Endothelial cell of umbilical vein (primary cell): ENCODE data around the gene GSTCD. TPM values are rescaled to one million over a fixed set of nuclear protein-coding genes. Genes with fewer than 3 reads are reported as not detected.

Experiments
- BruUV-seq: library from RNA; stranded (reverse); fragments of 400-500 nt; replicated peaks from 2 replicates; lab custom pipeline; 2021; lab: Mats Ljungman, UMichigan
- CTCF ChIA-PET: fragments of 300-600, 350-600 bp; sonication (Branson Sonifier 250); formaldehyde crosslinking; loops from one replicate; lab custom pipeline; 2021; ENCODE audit warnings: antibody characterized with exemption, inconsistent platforms; lab: Charles Lee
- POLR2A ChIA-PET: fragments of 300-600, 350-600 bp; sonication (Branson Sonifier 250); formaldehyde crosslinking; loops from one replicate; lab custom pipeline; 2021; ENCODE audit warnings: antibody characterized with exemption, inconsistent platforms; lab: Charles Lee
- DNase-seq: peaks from one replicate; pipeline ENCODE4 v3.0.0-alpha.2; 2011; ENCODE audit warnings: low read depth, low spot score
- FAIRE-seq: peaks from 2 replicates; lab custom pipeline; 2011; peaks lifted over from hg19 to GRCh38; lab: Jason Lieb, UNC
- H2AFZ ChIP-seq: 2 replicates; pipeline ENCODE4 v1.6.0; 2012; ENCODE audit warnings: low read depth, low read length, control low read depth, inconsistent platforms
- H3K27ac ChIP-seq: 2 replicates; pipeline ENCODE4 v1.5.1; 2011; ENCODE audit warnings: low read depth, mild to moderate bottlenecking, control low read depth, low read length, moderate library complexity; ENCODE audit not compliant: insufficient read depth
- H3K27me3 ChIP-seq, 2 experiments: 2 replicates each; pipeline versions ENCODE4 v1.6.0 to v1.6.1; 2011; ENCODE audit warnings: low read length in 2 of 2, mixed read lengths in 1 of 2; ENCODE audit not compliant: control insufficient read depth in 2 of 2, insufficient read depth in 2 of 2
- H3K36me3 ChIP-seq, 2 experiments: 2 replicates in 1 of 2; 3 replicates in 1 of 2; pipeline ENCODE4 v1.5.1; 2011; ENCODE audit warnings: low read length in 2 of 2, mild to moderate bottlenecking in 1 of 2, moderate library complexity in 1 of 2; ENCODE audit not compliant: control insufficient read depth in 2 of 2, insufficient read depth in 2 of 2; ENCODE audit errors: extremely low read depth in 1 of 2
- H3K4me1 ChIP-seq: 3 replicates; pipeline ENCODE4 v1.5.1; 2011; ENCODE audit warnings: mild to moderate bottlenecking, low read length; ENCODE audit not compliant: control insufficient read depth, insufficient read depth; ENCODE audit errors: extremely low read depth
- H3K4me2 ChIP-seq: 2 replicates; pipeline ENCODE4 v1.6.1; 2011; ENCODE audit warnings: low read length, control low read depth, mixed read lengths; ENCODE audit not compliant: insufficient read depth
- H3K4me3 ChIP-seq, 3 experiments: fragments of 200-600 bp in 1 of 3; sonication (generic), shearing (Covaris generic) in 1 of 3; replicated peaks in 1 of 3; 2 replicates each; pipeline ENCODE4 v1.5.1; 2011 to 2016; ENCODE audit warnings: control low read depth in 3 of 3, low read length in 3 of 3, mild to moderate bottlenecking in 2 of 3, inconsistent platforms in 1 of 3, low read depth in 1 of 3, moderate library complexity in 1 of 3; ENCODE audit not compliant: insufficient read depth in 1 of 3
- H3K79me2 ChIP-seq: 2 replicates; pipeline ENCODE4 v1.6.0; 2012; ENCODE audit warnings: low read length, inconsistent platforms; ENCODE audit not compliant: control insufficient read depth, insufficient read depth
- H3K9ac ChIP-seq: replicated peaks from 2 replicates; pipeline ENCODE3; 2011; ENCODE audit warnings: low read length, control low read depth; ENCODE audit not compliant: insufficient read depth; ENCODE audit errors: extremely low read depth
- H3K9me1 ChIP-seq: replicated peaks from 3 replicates; pipeline ENCODE4 v1.6.0; 2011; ENCODE audit warnings: mild to moderate bottlenecking, low read length; ENCODE audit not compliant: control insufficient read depth, insufficient read depth; ENCODE audit errors: extremely low read depth
- H3K9me3 ChIP-seq: replicated peaks from 2 replicates; pipeline ENCODE4 v1.5.1; 2012; ENCODE audit warnings: low read length, inconsistent platforms; ENCODE audit not compliant: control insufficient read depth, insufficient read depth
- H4K20me1 ChIP-seq: replicated peaks from 2 replicates; pipeline ENCODE3; 2011; ENCODE audit warnings: mild to moderate bottlenecking, low read length; ENCODE audit not compliant: control insufficient read depth, insufficient read depth; ENCODE audit errors: extremely low read depth
- EZH2 ChIP-seq: IDR thresholded peaks from 2 replicates; pipeline ENCODE4 v1.6.1; 2012; ENCODE audit warnings: borderline replicate concordance, low read depth, mild to moderate bottlenecking, moderate library complexity, low read length, inconsistent platforms; ENCODE audit not compliant: severe bottlenecking
- FOS ChIP-seq: IDR thresholded peaks from 2 replicates; pipeline ENCODE4 v1.6.1; 2011; ENCODE audit warnings: mild to moderate bottlenecking, low read length, moderate library complexity, borderline replicate concordance; ENCODE audit not compliant: insufficient read depth
- GATA2 ChIP-seq: IDR thresholded peaks from 2 replicates; pipeline ENCODE4 v1.7.0; 2011; ENCODE audit warnings: low read depth, mild to moderate bottlenecking, moderate library complexity, mixed read lengths, low read length; ENCODE audit not compliant: insufficient read length, insufficient read depth
- JUN ChIP-seq: IDR thresholded peaks from 2 replicates; pipeline ENCODE4 v1.6.1; 2011; ENCODE audit warnings: borderline replicate concordance, low read depth; ENCODE audit not compliant: insufficient read length, insufficient read depth
- MAX ChIP-seq: IDR thresholded peaks from 2 replicates; pipeline ENCODE4 v1.6.1; 2011; ENCODE audit not compliant: insufficient read depth, insufficient read length
- MYC ChIP-seq: IDR thresholded peaks from one replicate; pipeline ENCODE4 v1.6.1; 2011; ENCODE audit warnings: mild to moderate bottlenecking, low read depth, low read length
- POLR2AphosphoS5 ChIP-seq: IDR thresholded peaks from 2 replicates; pipeline ENCODE4 v1.6.1; 2012; ENCODE audit warnings: low read depth, mild to moderate bottlenecking, control low read depth, low read length, moderate library complexity; ENCODE audit not compliant: insufficient read depth
- dilution Hi-C: fragments of 300-500 bp; cut with MboI; formaldehyde crosslinking; loops from one replicate; pipeline ENCODE4 v1.15.0; 2019; ENCODE audit warnings: low sequenced_read_pairs; ENCODE audit not compliant: extremely low pct_ligation_motif_present
- intact Hi-C: fragments of 100-400 bp; cut with micrococcal nuclease; formaldehyde crosslinking; loops from one replicate; pipeline ENCODE4 v1.10.0; 2022
- polyA plus RNA-seq, 4 experiments: library from polyadenylated mRNA; depleted of rRNA in 3 of 4; stranded (reverse) in 3 of 4; unstranded in 1 of 4; fragments of >200 nt; gene quantifications; 2 replicates each; pipeline versions ENCODE4 v1.2.1 to v1.2.3, GENCODE V29; 2011 to 2012; ENCODE audit warnings: missing spikeins in 1 of 4
- total RNA-seq: library from RNA; stranded (reverse); gene quantifications from 2 replicates; pipeline ENCODE4 v1.2.3, GENCODE V29; 2021

GSTCD gene
- total and polyA plus RNA-seq, 2 donors (not counting 3 experiments of a cell fraction or from before 2014, with no cell fraction given), result 3.3 to 11.3 TPM

GRCh38 chr4:105887508-105887907 is 178.9 kb downstream of the GSTCD start:
- Histone ChIP-seq H3K36me3 (no peaks in the 10 kb centered on the region), H3K4me2 (no peak overlapping the region), H3K79me2 (no peaks in the 10 kb centered on the region), H4K20me1 (no peaks in the 10 kb centered on the region), H2AFZ (no peak overlapping the region), H3K4me1 (no peaks in the 10 kb centered on the region), H3K9me3 (no peaks in the 10 kb centered on the region), H3K9ac (no peak overlapping the region), H3K4me3 (no peak overlapping the region), H3K27ac (no peak overlapping the region), H3K27me3 (peaks cover 8 to 16% of the 10 kb centered on the region in 2 experiments), H3K9me1 (no peaks in the 10 kb centered on the region)
- BruUV-seq, result no TSS peak
- ChIA-PET POLR2A (no interaction called here), CTCF (no interaction called here)
- dilution Hi-C loops, result no loop called here
- FAIRE-seq (no peak), DNase-seq (no peak)
- no peak for TF ChIP-seq MYC
- intact Hi-C loops, result no loop called here

DNA sequence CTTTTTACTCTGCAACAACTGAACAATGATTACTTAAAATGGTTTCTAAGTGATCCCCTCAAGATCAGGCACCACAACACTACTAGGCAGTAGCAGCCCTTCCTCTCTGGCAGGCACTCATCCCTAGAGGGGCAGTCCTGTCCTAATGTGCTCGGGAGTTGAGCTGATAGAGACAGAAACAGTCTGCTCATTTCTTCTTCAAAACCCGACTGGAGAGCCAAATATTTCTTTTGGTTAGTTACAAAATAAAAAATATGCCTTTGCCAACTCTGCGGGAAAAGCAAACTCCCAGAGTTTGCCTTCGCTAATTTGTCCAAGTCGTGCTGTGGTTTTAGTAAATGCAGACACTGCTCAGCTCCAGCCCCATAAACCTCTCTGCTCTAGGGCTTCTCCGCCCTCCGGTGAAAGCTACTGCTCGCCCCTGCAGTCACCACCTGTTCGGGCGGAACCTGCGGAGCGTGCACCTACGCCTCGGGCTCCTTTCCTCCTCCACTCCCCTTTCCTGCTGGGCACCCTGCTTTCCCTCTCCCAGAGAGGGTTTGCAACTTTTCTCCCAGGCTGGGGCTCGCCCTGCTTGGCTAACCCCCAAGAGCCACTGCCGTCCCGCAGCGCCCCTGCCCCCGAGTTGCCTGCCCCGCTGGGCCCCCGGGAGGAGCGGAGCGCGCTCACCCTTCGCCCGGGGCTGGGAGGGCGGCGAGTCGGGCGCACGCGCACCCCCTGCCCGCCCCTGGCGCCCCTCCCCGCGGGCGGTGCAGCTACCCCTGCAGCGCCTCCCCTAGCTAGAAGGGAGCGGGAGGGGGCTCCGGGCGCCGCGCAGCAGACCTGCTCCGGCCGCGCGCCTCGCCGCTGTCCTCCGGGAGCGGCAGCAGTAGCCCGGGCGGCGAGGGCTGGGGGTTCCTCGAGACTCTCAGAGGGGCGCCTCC is 186.3 kb downstream of the GSTCD start, which contains the start of gene NPNT:
Gene NPNT (plus strand): TSS at position 812 of the 923 bp plus-strand sequence. CDS start 182 bp downstream, outside the sequence.
- Histone ChIP-seq H4K20me1 (no peaks in the 10 kb centered on the region), H3K9ac (no peak within 1 kb of the TSS), H3K9me1 (no peaks in the 10 kb centered on the region), H3K27ac (no peak within 1 kb of the TSS), H3K4me3 (peak within 1 kb of the TSS in 2 of 3 experiments; percentile 14 to 31), H3K4me1 (peaks cover 8% of the 10 kb centered on the region), H3K27me3 (peaks cover 55 to 88% of the 10 kb centered on the region in 2 experiments), H3K79me2 (no peaks in the 10 kb centered on the region), H2AFZ (peak within 1 kb of the TSS; percentile 23), H3K36me3 (no peaks in the 10 kb centered on the region), H3K9me3 (no peaks in the 10 kb centered on the region), H3K4me2 (peak within 1 kb of the TSS; percentile 38)
- DNase-seq (no peak), FAIRE-seq (no peak)
- CTCF ChIA-PET, result no interaction called here
- no peak for TF ChIP-seq MYC
- no peak for TF ChIP-seq MAX
- no peak for TF ChIP-seq JUN
- no peak for TF ChIP-seq POLR2AphosphoS5
- no peak for TF ChIP-seq GATA2
- no peak for TF ChIP-seq FOS
- peak; percentile 6 for TF ChIP-seq EZH2
- POLR2A ChIA-PET, result no interaction called here
- no TSS peak for BruUV-seq
- dilution Hi-C loops, result no loop called here
- intact Hi-C loops, result no loop called here
